ENCODE results near the gene ME1.
"Not testable (repeated sequence)": the region's sequence is repeated elsewhere in the genome, so short reads cannot be mapped to it uniquely, and the experiment has no call there.

Gene ME1

DNA sequence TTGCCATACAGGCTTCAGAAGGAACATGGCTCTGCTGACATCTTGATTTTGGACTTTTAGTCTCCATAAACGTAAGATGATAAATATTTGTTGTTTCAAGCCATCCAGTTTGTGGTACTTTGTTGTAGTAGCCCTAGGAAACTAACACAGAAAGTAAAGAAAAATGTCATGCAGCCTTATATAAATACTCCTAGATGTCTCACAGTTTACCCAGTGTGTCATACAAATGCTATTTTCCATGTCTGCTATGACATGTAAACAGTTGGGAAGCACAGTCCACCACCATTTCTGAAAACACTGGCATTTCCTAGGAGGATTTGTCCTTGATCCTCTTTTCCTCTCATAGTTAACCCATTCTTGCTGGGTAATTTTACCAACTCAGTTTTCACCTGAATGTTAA, 30.6 kb upstream of the ME1 start:
- no peak for DNase-seq (ENCODE audit: low read depth)
- H3K4me3 ChIP-seq (ENCODE audit: low read depth, low read length), result no peak overlapping the region
- TF ChIP-seq, protein P1, sequence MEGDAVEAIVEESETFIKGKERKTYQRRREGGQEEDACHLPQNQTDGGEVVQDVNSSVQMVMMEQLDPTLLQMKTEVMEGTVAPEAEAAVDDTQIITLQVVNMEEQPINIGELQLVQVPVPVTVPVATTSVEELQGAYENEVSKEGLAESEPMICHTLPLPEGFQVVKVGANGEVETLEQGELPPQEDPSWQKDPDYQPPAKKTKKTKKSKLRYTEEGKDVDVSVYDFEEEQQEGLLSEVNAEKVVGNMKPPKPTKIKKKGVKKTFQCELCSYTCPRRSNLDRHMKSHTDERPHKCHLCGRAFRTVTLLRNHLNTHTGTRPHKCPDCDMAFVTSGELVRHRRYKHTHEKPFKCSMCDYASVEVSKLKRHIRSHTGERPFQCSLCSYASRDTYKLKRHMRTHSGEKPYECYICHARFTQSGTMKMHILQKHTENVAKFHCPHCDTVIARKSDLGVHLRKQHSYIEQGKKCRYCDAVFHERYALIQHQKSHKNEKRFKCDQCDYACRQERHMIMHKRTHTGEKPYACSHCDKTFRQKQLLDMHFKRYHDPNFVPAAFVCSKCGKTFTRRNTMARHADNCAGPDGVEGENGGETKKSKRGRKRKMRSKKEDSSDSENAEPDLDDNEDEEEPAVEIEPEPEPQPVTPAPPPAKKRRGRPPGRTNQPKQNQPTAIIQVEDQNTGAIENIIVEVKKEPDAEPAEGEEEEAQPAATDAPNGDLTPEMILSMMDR (IDR thresholded peaks at IDR 0.05; ENCODE audit: low read depth, low read length, missing control alignments), result no peak

DNA sequence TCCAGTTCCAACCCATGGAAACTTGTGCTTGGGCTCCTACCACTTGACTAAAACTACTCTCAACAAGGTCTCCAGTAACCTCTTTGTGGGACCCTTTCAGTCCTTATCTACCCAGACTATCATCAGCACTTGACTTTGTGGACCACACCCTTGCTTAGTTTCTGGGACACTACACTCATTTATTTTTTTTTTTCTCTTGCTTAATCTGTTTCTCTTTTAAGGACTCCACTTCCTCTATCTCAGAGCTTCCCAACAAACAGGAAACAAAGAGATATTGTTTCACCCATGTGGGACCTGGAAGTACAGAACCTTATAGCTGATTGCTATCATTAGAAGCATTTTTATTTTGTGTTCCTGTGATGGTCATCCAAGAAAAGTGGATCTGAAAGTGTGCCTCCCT, 28.8 kb upstream of the ME1 start:
- DNase-seq (ENCODE audit: low read depth), result no peak
- no peak overlapping the region for H3K4me3 ChIP-seq (ENCODE audit: low read depth, low read length)
- TF ChIP-seq, protein P1 (IDR thresholded peaks at IDR 0.05; ENCODE audit: low read depth, low read length, missing control alignments), result no peak

DNA sequence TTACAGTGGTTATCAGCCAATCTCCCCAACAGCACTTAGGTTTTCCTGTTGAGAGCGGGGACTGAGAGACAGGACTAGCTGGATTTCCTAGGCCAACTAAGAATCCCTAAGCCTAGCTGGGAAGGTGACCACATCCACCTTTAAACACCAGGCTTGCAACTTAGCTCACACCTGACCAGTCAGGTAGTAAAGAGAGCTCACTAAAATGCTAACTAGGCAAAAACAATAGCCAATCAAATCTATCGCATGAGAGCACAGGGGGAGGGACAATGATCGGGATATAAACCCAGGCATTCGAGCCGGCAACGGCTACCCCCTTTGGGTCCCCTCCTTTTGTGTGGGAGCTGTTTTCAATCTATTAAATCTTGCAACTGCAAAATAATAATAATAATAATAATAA, 19.2 kb upstream of the ME1 start:
- not testable (repeated sequence) for DNase-seq (ENCODE audit: low read depth); H3K4me3 ChIP-seq (ENCODE audit: low read depth, low read length)

DNA sequence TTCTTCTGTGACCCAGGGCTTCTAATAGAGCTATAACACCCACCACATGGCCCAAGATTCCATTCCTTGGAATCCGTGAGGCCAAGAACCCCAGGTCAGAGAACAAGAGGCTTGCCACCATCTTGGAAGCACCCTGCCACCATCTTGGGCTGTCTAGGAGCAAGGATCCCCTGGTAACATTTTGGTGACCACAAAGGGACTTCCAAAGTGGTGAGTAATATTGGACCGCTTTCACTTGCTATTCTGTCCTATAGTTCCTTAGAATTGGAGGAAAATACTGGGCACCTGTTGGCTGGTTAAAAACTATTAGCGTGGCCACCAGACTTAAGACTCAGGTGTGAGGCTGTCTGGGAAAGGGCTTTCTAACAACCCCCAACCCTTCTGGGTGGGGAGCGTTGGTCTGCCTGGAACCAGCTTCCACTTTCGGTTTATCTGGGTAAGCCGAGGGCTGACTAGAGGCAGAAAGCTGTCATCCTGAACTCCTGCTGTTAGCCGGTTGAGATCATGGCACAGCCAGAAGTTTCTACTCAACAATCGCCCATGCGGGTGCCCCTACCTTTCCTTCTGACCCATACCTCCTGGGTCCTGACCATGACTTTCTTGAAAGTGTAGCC, 13.3 kb upstream of the ME1 start:
- H3K4me3 ChIP-seq (ENCODE audit: low read depth, low read length); DNase-seq (ENCODE audit: low read depth): not testable (repeated sequence)

DNA sequence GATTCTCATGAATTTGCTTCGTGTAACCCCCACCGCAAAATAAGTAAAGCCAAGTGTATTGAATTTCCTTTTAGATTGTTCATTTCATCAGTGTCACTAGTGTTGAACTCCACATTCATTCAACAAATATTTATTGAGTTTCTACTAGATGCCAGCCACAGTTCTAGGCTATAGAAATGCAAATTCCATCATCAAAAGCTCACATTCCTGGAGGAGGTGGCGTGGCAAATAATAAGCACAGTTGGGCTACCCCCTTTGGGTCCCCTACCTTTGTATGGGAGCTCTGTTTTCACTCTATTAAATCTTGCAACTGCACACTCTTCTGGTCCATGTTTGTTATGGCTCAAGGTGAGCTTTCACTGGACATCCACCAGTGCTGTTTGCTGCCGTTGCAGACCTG, 12.7 kb upstream of the ME1 start:
- H3K4me3 ChIP-seq (ENCODE audit: low read depth, low read length), result no peak overlapping the region
- DNase-seq (ENCODE audit: low read depth), result no peak
- TF ChIP-seq, protein P1 (IDR thresholded peaks at IDR 0.05; ENCODE audit: low read depth, low read length, missing control alignments), result no peak

DNA sequence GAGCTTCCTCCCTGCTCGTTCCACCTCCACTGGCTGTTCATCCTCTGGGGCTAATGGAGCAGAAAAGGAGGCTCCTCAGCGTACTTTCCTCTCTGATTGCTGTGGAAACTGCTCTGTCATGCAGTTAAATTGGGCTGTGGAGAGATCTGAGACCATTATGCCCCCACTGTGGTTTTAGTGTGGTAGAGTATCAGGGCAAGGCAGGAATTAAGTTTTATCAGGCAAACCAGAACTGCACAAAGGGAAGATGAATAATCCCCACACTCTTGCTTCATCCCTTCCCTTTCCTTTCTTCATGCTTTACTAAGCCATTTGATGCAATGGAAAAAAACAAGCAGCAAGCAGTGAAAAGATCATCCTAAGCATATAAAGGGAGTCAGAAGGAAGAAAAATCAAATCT, 11.9 kb upstream of the ME1 start:
- no peak overlapping the region for H3K4me3 ChIP-seq (ENCODE audit: low read depth, low read length)
- DNase-seq (ENCODE audit: low read depth), result no peak
- TF ChIP-seq, protein P1 (IDR thresholded peaks at IDR 0.05; ENCODE audit: low read depth, low read length, missing control alignments), result no peak

DNA sequence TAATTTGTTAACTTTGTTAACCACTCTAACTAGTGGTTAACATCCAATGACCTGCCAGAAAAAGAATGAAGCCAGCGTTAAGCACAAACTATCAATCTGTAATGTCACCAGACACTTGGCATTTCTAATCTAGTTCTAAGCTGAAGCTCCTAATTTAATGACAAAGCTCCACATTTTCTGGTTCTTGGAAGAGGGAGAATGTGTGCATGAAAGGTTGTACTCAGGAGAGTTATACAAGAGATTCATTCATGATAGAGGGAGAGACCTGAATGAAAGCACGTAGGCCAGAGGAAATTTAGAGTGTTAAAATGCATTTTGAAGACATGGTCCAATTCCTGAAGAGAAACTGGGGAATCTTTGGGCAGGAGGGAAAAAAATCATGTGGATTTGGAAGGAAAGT, 8.3 kb upstream of the ME1 start:
- TF ChIP-seq, protein P1 (IDR thresholded peaks at IDR 0.05; ENCODE audit: low read depth, low read length, missing control alignments), result no peak
- DNase-seq (ENCODE audit: low read depth), result no peak
- no peak overlapping the region for H3K4me3 ChIP-seq (ENCODE audit: low read depth, low read length)

DNA sequence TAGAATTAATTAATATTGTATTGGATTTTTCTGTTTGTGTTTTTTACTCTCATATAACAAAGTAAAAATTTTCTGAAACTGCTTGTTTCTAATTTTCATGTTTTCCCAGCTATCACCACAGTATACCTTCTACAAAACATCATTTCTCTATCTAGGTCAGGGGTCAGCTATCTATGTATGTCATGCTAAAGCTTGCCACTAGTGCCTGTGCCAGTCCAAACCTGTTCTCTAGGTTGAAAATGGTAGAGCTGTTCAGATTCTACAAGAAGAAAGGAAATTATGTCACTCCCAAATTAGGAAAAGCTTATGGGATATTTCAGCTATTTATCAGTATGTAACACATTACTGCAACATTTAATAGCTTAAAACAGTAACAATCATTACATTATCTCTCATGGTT, 5.8 kb upstream of the ME1 start:
- H3K4me3 ChIP-seq (ENCODE audit: low read depth, low read length), result no peak overlapping the region
- DNase-seq (ENCODE audit: low read depth), result no peak
- TF ChIP-seq, protein P1 (IDR thresholded peaks at IDR 0.05; ENCODE audit: low read depth, low read length, missing control alignments), result no peak

Measured in GM12864 (cell line).